Activated CD8-positive, alpha-beta memory T cell treated with anti-CD3 and anti-CD28 coated beads, Interleukin-2, amount 10 ng/mL, durations not matched to agents 7 days and 5 days (primary cell): Measurements from ENCODE around the gene SGSM1. TPM values are rescaled to one million over a fixed set of nuclear protein-coding genes. Genes with fewer than 3 reads are reported as not detected.

Experiments used
- ATAC-seq: fragments of 150-1000 bp; cut with Tn5 transposase; one replicate; pipeline ENCODE4 v1.10.0; 2021; ENCODE audit warnings: moderate library complexity
- CTCF ChIA-PET: fragments of 350-600 bp; sonication (Branson Sonifier 250); formaldehyde crosslinking; loops from one replicate; lab custom pipeline; 2021; ENCODE audit warnings: antibody characterized with exemption; lab: Charles Lee
- DNase-seq: peaks from one replicate; pipeline ENCODE4 v3.0.0-alpha.2; 2020
- H3K27ac Mint-ChIP-seq: one replicate; pipeline ENCODE4 v1.8.0; 2021; ENCODE audit warnings: mild to moderate bottlenecking, mixed read lengths
- H3K27me3 Mint-ChIP-seq: one replicate; pipeline ENCODE4 v1.8.0; 2021; ENCODE audit warnings: mixed read lengths
- H3K36me3 Mint-ChIP-seq: one replicate; pipeline ENCODE4 v1.8.0; 2021; ENCODE audit warnings: mild to moderate bottlenecking, mixed read lengths
- H3K4me1 Mint-ChIP-seq: one replicate; pipeline ENCODE4 v1.8.0; 2021; ENCODE audit warnings: mixed read lengths
- H3K4me3 Mint-ChIP-seq: one replicate; pipeline ENCODE4 v1.8.0; 2021; ENCODE audit warnings: mild to moderate bottlenecking, moderate library complexity, mixed read lengths
- H3K9me3 Mint-ChIP-seq: one replicate; pipeline ENCODE4 v1.8.0; 2022; ENCODE audit warnings: low read depth, mixed read lengths
- total RNA-seq, 2 experiments: library from RNA; stranded (reverse); gene quantifications; one replicate each; pipeline ENCODE4 v1.2.3, GENCODE V29; 2021

The SGSM1 gene
- total RNA-seq, 2 experiments from 2014 or later, result 0.09 TPM

GRCh38 chr22:24944217-24944937, 138.4 kb downstream of the SGSM1 start:
- Mint-ChIP-seq H3K27me3 (peaks cover 24% of the 10 kb centered on the region), H3K4me3 (no peak overlapping the region), H3K4me1 (peaks cover 6% of the 10 kb centered on the region), H3K9me3 (no peaks in the 10 kb centered on the region), H3K36me3 (no peaks in the 10 kb centered on the region), H3K27ac (no peak overlapping the region)
- ATAC-seq, result no peak
- DNase-seq, result no peak
- CTCF ChIA-PET, result interaction anchor here (1.0 to 1.7 kb wide), 6 partner anchors 84 to 113 kb away, joined by 3 to 6 read pairs (median 4); no protein-coding TSS in a partner anchor

GRCh38 chr22:24945430-24945829, 139.4 kb downstream of the SGSM1 start:
- Mint-ChIP-seq H3K36me3 (no peaks in the 10 kb centered on the region), H3K27me3 (peaks cover 33% of the 10 kb centered on the region), H3K27ac (no peak overlapping the region), H3K4me3 (no peak overlapping the region), H3K9me3 (no peaks in the 10 kb centered on the region), H3K4me1 (peaks cover 13% of the 10 kb centered on the region)
- DNase-seq, result no peak
- CTCF ChIA-PET, result interaction anchor here (10.0 kb wide), 1 partner anchor 107 kb away, joined by 190 read pairs; no protein-coding TSS in a partner anchor
- no peak for ATAC-seq

GRCh38 chr22:24947383-24947782, 141.4 kb downstream of the SGSM1 start:
- no peaks in the 10 kb centered on the region for H3K36me3 Mint-ChIP-seq
- H3K4me3 Mint-ChIP-seq, result no peak overlapping the region
- peaks cover 51% of the 10 kb centered on the region for H3K27me3 Mint-ChIP-seq
- H3K9me3 Mint-ChIP-seq, result no peaks in the 10 kb centered on the region
- ATAC-seq (no peak), DNase-seq (no peak)
- H3K27ac Mint-ChIP-seq, result no peak overlapping the region
- peaks cover 23% of the 10 kb centered on the region for H3K4me1 Mint-ChIP-seq
- CTCF ChIA-PET, result interaction anchor here (1.3 to 10.0 kb wide), 2 partner anchors 77 to 105 kb away, joined by 4 to 190 read pairs; no protein-coding TSS in a partner anchor

GRCh38 chr22:24947881-24948280, 141.9 kb downstream of the SGSM1 start:
- Mint-ChIP-seq H3K27me3 (peaks cover 53% of the 10 kb centered on the region), H3K4me3 (no peak overlapping the region)
- CTCF ChIA-PET, result interaction anchor here (10.0 kb wide), 1 partner anchor 105 kb away, joined by 190 read pairs; no protein-coding TSS in a partner anchor

GRCh38 chr22:24948356-24949202, 142.6 kb downstream of the SGSM1 start:
- Mint-ChIP-seq H3K27me3 (peaks cover 58% of the 10 kb centered on the region), H3K27ac (no peak overlapping the region), H3K4me1 (peaks cover 27% of the 10 kb centered on the region)

More at GRCh38 chr22:24947881-24948280, 141.9 kb downstream of the SGSM1 start:
- no peak for DNase-seq
- peaks cover 23% of the 10 kb centered on the region for H3K4me1 Mint-ChIP-seq
- no peak overlapping the region for H3K27ac Mint-ChIP-seq
- no peaks in the 10 kb centered on the region for H3K36me3 Mint-ChIP-seq
- no peak for ATAC-seq
- no peaks in the 10 kb centered on the region for H3K9me3 Mint-ChIP-seq

GRCh38 chr22:24950272-24950902, 144.4 kb downstream of the SGSM1 start:
- no peaks in the 10 kb centered on the region for H3K36me3 Mint-ChIP-seq
- no peak overlapping the region for H3K27ac Mint-ChIP-seq
- ATAC-seq, result no peak
- H3K9me3 Mint-ChIP-seq, result no peaks in the 10 kb centered on the region
- CTCF ChIA-PET, result interaction anchor here (1.1 to 10.0 kb wide), 5 partner anchors 9 to 131 kb away, joined by 4 to 190 read pairs (median 5); no protein-coding TSS in a partner anchor
- no peak for DNase-seq
- peaks cover 30% of the 10 kb centered on the region for H3K4me1 Mint-ChIP-seq
- H3K27me3 Mint-ChIP-seq, result peaks cover 69% of the 10 kb centered on the region
- no peak overlapping the region for H3K4me3 Mint-ChIP-seq

More at GRCh38 chr22:24948356-24949202, 142.6 kb downstream of the SGSM1 start:
- no peak overlapping the region for H3K4me3 Mint-ChIP-seq
- ATAC-seq (no peak), DNase-seq (no peak)
- no peaks in the 10 kb centered on the region for H3K36me3 Mint-ChIP-seq
- CTCF ChIA-PET, result interaction anchor here (1.9 to 10.0 kb wide), 2 partner anchors 104 to 133 kb away, joined by 4 to 190 read pairs; no protein-coding TSS in a partner anchor
- H3K9me3 Mint-ChIP-seq, result no peaks in the 10 kb centered on the region

GRCh38 chr22:24951942-24952836, 146.2 kb downstream of the SGSM1 start, which contains the start of gene KIAA1671:
KIAA1671 (plus strand) TSS chr22:24952716; CDS start chr22:25028000, 75,284 bp downstream.
- Mint-ChIP-seq H3K27ac (peak within 1 kb of the TSS; percentile 60), H3K27me3 (peaks cover 74% of the 10 kb centered on the region), H3K36me3 (no peaks in the 10 kb centered on the region), H3K4me3 (peak within 1 kb of the TSS; percentile 74), H3K4me1 (peaks cover 24% of the 10 kb centered on the region), H3K9me3 (no peaks in the 10 kb centered on the region)
- CTCF ChIA-PET, result interaction anchor here (0.7 to 10.0 kb wide), 5 partner anchors 11 to 110 kb away, joined by 3 to 190 read pairs (median 5); no protein-coding TSS in a partner anchor
- peak; percentile 94 for ATAC-seq
- peak; percentile 87 for DNase-seq

GRCh38 chr22:24952837-24953383, 146.9 kb downstream of the SGSM1 start:
- Mint-ChIP-seq H3K36me3 (no peaks in the 10 kb centered on the region), H3K9me3 (no peaks in the 10 kb centered on the region), H3K4me1 (peaks cover 24% of the 10 kb centered on the region), H3K27ac (no peak overlapping the region), H3K4me3 (peak overlapping the region; percentile 60), H3K27me3 (peaks cover 68% of the 10 kb centered on the region)
- DNase-seq, result no peak
- no peak for ATAC-seq
- CTCF ChIA-PET, result interaction anchor here (10.0 kb wide), 1 partner anchor 100 kb away, joined by 190 read pairs; no protein-coding TSS in a partner anchor

- H3K27ac Mint-ChIP-seq, result no peak overlapping the region
- H3K4me1 Mint-ChIP-seq, result peaks cover 24% of the 10 kb centered on the region
- CTCF ChIA-PET, result interaction anchor here (0.9 to 10.0 kb wide), 3 partner anchors 15 to 99 kb away, joined by 3 to 190 read pairs (median 7); no protein-coding TSS in a partner anchor
- H3K4me3 Mint-ChIP-seq, result peak overlapping the region; percentile 60
- ATAC-seq (no peak), DNase-seq (no peak)
- H3K36me3 Mint-ChIP-seq, result no peaks in the 10 kb centered on the region
- H3K27me3 Mint-ChIP-seq, result peaks cover 66% of the 10 kb centered on the region
- H3K9me3 Mint-ChIP-seq, result no peaks in the 10 kb centered on the region
Observed at GRCh38 chr22:24953384-24954113, 147.5 kb downstream of the SGSM1 start.

- no peak overlapping the region for H3K27ac Mint-ChIP-seq
- peaks cover 24% of the 10 kb centered on the region for H3K4me1 Mint-ChIP-seq
- H3K9me3 Mint-ChIP-seq, result no peaks in the 10 kb centered on the region
- DNase-seq, result no peak
- H3K36me3 Mint-ChIP-seq, result no peaks in the 10 kb centered on the region
- CTCF ChIA-PET, result interaction anchor here (0.9 to 10.0 kb wide), 3 partner anchors 15 to 98 kb away, joined by 3 to 190 read pairs (median 7); no protein-coding TSS in a partner anchor
- H3K4me3 Mint-ChIP-seq, result no peak overlapping the region
- H3K27me3 Mint-ChIP-seq, result peaks cover 62% of the 10 kb centered on the region
- ATAC-seq, result no peak
Observed at GRCh38 chr22:24954114-24954463, 148.1 kb downstream of the SGSM1 start.

GRCh38 chr22:24954856-24955255, 148.8 kb downstream of the SGSM1 start:
- Mint-ChIP-seq H3K4me3 (no peak overlapping the region), H3K4me1 (peaks cover 22% of the 10 kb centered on the region), H3K27ac (no peak overlapping the region), H3K36me3 (no peaks in the 10 kb centered on the region), H3K9me3 (no peaks in the 10 kb centered on the region), H3K27me3 (peaks cover 57% of the 10 kb centered on the region)
- ATAC-seq (no peak), DNase-seq (no peak)
- CTCF ChIA-PET, result interaction anchor here (0.9 to 10.0 kb wide), 3 partner anchors 16 to 98 kb away, joined by 3 to 190 read pairs (median 7); no protein-coding TSS in a partner anchor
